ENCODE results near the gene USP14. TPM values are rescaled to one million over a fixed set of nuclear protein-coding genes. Genes with fewer than 3 reads are reported as not detected.

USP14 gene
- total RNA-seq, 6 donors from 2014 or later, result 11.5 to 41.2 (median 33.0) TPM

GRCh38 chr18:213966-214365, 55.6 kb downstream of the USP14 start:
- ATAC-seq (ENCODE audit: low FRiP score in 2 of 2), result no peak
- no peak for DNase-seq
- Histone ChIP-seq H3K36me3 (peaks cover 10 to 99% (median 57%) of the 10 kb centered on the region in 4 donors), H3K9me3 (no peaks in the 10 kb centered on the region), H3K27me3 (no peaks in the 10 kb centered on the region), H3K4me3 (no peak overlapping the region), H3K27ac (no peak overlapping the region), H3K4me1 (no peaks in the 10 kb centered on the region)
- no peak for TF ChIP-seq EP300 (IDR thresholded peaks at IDR 0.05)
- TF ChIP-seq POLR2AphosphoS5 (IDR thresholded peaks at IDR 0.05), result no peak
- 77 to 80% methylated on average over 3 of the region's 3 CpGs for WGBS, 2 donors

- DNase-seq (no peak), ATAC-seq (ENCODE audit: low FRiP score in 2 of 2) (no peak)
- Histone ChIP-seq H3K4me1 (no peaks in the 10 kb centered on the region), H3K27ac (no peak overlapping the region), H3K36me3 (peaks cover 10 to 83% (median 56%) of the 10 kb centered on the region in 4 donors), H3K4me3 (no peak overlapping the region), H3K9me3 (no peaks in the 10 kb centered on the region), H3K27me3 (no peaks in the 10 kb centered on the region)
- WGBS, 2 donors, result 72 to 78% methylated on average over 5 of the region's 5 CpGs
- TF ChIP-seq POLR2AphosphoS5 (IDR thresholded peaks at IDR 0.05) (no peak), CTCF (IDR thresholded peaks at IDR 0.05) (no peak), POLR2A (IDR thresholded peaks at IDR 0.05) (no peak), EP300 (IDR thresholded peaks at IDR 0.05) (no peak)
These were observed 57.2 kb downstream of the USP14 start for GRCh38 chr18:215448-216010.

GRCh38 chr18:217532-218336, 59.4 kb downstream of the USP14 start:
- H3K4me3 ChIP-seq, result no peak overlapping the region

GRCh38 chr18:220708-221107, 62.4 kb downstream of the USP14 start:
- H3K27ac ChIP-seq, result no peak overlapping the region
- ATAC-seq (ENCODE audit: low FRiP score in 2 of 2) (no peak), DNase-seq (no peak)
- H3K27me3 ChIP-seq, result no peaks in the 10 kb centered on the region
- no peak overlapping the region for H3K4me3 ChIP-seq
- no peaks in the 10 kb centered on the region for H3K4me1 ChIP-seq
- TF ChIP-seq POLR2AphosphoS5 (IDR thresholded peaks at IDR 0.05), result no peak
- no peak for TF ChIP-seq POLR2A (IDR thresholded peaks at IDR 0.05)
- TF ChIP-seq EP300 (IDR thresholded peaks at IDR 0.05), result no peak
- no peak for TF ChIP-seq CTCF (IDR thresholded peaks at IDR 0.05)
- H3K9me3 ChIP-seq, result no peaks in the 10 kb centered on the region
- H3K36me3 ChIP-seq, result peaks cover 3 to 71% (median 35%) of the 10 kb centered on the region in 4 donors

More at GRCh38 chr18:217532-218336, 59.4 kb downstream of the USP14 start:
- no peak for DNase-seq
- Histone ChIP-seq H3K27ac (no peak overlapping the region), H3K27me3 (no peaks in the 10 kb centered on the region), H3K9me3 (no peaks in the 10 kb centered on the region), H3K4me1 (no peaks in the 10 kb centered on the region), H3K36me3 (peaks cover 5 to 72% (median 41%) of the 10 kb centered on the region in 4 donors)
- no peak for ATAC-seq (ENCODE audit: low FRiP score in 2 of 2)
- TF ChIP-seq EP300 (IDR thresholded peaks at IDR 0.05) (no peak), POLR2A (IDR thresholded peaks at IDR 0.05) (no peak), CTCF (IDR thresholded peaks at IDR 0.05) (no peak), POLR2AphosphoS5 (IDR thresholded peaks at IDR 0.05) (no peak)
- WGBS, 2 donors, result 76 to 84% methylated on average over 5 of the region's 5 CpGs

- Histone ChIP-seq H3K27ac (no peak overlapping the region), H3K36me3 (peaks cover 0 to 63% (median 16%) of the 10 kb centered on the region in 4 donors), H3K27me3 (no peaks in the 10 kb centered on the region), H3K4me3 (no peak overlapping the region), H3K9me3 (no peaks in the 10 kb centered on the region), H3K4me1 (no peaks in the 10 kb centered on the region)
- 85 to 96% methylated on average over 4 of the region's 4 CpGs for WGBS, 2 donors
- DNase-seq (no peak), ATAC-seq (ENCODE audit: low FRiP score in 2 of 2) (no peak)
- TF ChIP-seq EP300 (IDR thresholded peaks at IDR 0.05), result no peak
- no peak for TF ChIP-seq CTCF (IDR thresholded peaks at IDR 0.05)
- TF ChIP-seq POLR2AphosphoS5 (IDR thresholded peaks at IDR 0.05), result no peak
- no peak for TF ChIP-seq POLR2A (IDR thresholded peaks at IDR 0.05)
These were observed 67.4 kb downstream of the USP14 start for GRCh38 chr18:225745-226144.

Measured in upper lobe of left lung (tissue), 6 donors.